Activated T-cell treated with anti-CD3 and anti-CD28 coated beads for 4 hours (primary cell): ENCODE measurements around the gene BCL10.

Source experiments
- DNase-seq: peaks from one replicate; pipeline ENCODE4 v3.0.0-alpha.2; 2020

BCL10 gene

DNA sequence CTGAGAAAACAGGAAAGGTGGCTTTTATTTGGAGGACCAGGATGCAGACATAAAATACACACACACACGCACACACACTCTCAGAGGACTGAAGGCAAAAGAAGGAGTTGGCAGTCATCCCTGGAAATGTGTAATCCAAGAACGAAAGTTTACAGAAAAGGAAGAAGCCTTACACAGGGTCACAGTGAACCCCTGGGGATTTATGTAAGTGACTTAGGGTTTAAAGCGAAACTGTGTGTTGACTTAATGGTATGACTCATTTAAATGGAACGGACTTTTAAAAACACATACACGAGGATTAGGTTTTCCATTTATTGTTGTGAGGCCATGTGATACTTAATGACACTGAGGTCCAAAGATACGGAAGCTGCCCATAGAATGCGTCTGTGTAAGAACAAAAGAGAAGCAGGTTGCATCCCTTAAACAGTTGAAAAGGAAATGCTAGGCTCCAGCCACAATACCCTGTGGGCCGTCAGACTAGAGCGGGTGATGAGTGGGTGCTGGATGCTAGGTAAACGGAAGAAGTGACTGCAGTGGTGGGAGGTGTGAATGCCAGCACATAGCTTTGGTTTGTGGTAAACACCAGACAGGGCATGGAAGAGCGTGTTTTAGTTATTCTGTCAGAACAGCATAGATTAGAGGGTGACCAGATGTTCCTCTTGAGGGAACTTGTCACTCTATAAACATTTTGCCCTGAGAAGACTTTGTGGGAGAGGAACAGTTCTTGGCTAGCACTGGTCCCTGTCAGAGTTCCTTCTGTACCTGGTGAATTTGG is 21.6 kb upstream of the BCL10 start:
- DNase-seq: peak; percentile 61

DNA sequence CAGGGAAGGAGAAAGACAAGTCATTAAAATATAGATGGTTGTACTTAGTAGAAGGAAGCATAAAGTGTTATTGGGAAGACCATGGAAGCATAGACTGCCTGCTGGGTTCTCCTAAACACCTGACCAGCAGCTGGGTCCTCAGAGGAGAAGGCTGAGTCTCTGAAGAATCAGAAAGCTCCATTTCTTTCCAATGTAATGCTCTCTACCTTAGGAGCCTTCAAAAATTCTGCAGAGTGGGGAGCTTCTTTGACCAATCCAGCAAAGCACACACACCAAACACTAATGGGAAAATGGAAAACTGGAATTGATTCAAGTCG is 21.1 kb upstream of the BCL10 start:
- no peak for DNase-seq

DNA sequence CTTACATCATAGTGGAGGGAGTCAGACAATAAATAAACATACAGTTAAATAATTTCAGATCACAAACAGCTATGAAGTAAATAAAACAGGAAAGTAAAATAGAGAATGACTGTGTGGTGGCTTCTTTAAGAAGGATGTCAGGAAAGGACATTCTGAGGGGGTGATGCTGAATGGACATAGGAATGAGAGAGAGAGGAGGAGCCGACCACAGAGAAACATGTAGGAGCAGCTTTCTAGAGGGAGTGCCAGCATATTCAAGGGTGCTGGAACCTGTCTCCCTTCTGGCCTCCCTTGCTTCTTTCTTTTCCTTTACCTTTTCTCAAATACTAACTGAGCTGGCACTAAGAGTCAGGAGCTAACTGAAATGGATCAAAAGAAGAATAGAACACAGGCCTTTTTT is 20.5 kb upstream of the BCL10 start:
- DNase-seq: no peak

DNA sequence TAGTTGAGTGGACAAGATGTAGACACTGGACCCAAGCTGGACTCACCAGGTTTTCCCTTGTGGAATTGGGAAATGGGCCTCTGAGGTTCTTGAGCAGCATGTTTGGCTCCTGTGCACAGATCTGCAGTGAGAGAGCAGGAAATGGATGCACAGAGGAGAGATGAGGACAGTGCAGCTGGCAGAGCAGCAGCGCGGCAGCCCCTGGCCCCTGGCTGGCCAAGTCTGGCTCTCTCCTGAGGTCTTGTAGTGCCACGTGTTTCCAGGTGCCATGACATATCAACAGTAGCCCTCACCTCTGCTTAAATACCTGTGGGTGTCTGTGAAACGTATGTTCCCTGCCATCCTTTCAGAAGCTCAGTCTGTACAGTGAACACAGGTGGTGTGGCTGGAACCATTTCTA is 19.2 kb upstream of the BCL10 start:
- DNase-seq: no peak

DNA sequence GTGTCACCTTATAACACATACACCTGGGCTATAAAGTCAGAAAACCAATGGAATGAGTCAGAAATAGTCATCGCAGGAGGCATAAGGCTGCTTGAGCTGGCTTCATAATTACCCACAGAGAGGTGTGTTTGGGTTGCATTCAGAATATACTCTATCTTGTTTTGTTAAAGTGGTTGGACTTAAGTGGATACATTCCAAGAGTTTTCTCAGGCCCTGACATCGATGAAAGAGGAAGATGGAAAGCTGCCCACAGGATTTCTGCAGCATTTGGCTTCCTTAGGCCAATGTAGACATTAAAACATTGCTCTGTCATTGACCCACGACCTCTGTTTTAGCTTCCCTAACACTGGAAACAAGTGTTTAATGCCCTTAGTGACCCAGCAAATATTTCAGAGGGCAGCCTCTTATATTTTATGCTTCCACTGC is 18.6 kb upstream of the BCL10 start:
- no peak for DNase-seq

DNA sequence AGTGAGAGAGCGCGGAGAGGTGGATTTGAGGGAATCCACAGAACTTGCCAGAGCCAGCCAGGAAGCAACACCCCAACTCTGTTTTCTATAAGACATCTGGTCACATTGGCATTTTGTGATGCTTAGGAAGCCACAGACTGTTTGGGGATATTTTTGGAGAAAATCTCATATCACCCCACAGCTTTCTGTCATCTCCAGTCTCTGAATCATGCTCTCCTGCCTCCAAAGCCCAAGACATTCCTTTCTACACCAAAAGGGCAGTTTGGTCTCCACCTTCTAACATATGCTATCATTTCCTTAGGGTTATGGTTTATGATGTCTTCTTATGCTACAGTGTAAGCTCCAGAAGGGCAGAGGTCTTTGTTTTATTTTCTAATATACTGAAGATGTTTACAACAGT is 14.4 kb upstream of the BCL10 start:
- no peak for DNase-seq

DNA sequence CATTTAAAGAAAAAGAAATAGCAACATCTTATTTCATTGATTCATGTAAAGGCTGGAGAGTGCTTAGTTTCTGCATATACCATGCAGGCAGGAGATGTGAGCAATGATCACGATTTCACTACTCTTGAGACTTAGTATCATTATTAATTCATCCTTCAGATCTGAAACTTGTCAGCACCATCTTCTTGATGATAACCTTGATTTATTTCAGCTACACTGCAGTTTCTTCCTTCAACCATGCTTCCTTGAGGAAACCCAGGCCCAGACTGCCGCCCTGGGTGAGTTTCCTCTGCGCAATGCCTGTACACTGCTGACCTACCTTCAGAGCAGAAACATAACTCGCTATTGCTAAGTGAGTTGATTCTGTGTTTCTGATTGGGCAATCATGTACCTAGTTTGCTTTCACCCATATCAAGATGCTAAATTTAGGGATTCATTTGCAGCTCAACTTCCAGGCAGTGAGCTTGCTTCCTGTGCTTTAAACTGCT is 13.5 kb upstream of the BCL10 start:
- no peak for DNase-seq

DNA sequence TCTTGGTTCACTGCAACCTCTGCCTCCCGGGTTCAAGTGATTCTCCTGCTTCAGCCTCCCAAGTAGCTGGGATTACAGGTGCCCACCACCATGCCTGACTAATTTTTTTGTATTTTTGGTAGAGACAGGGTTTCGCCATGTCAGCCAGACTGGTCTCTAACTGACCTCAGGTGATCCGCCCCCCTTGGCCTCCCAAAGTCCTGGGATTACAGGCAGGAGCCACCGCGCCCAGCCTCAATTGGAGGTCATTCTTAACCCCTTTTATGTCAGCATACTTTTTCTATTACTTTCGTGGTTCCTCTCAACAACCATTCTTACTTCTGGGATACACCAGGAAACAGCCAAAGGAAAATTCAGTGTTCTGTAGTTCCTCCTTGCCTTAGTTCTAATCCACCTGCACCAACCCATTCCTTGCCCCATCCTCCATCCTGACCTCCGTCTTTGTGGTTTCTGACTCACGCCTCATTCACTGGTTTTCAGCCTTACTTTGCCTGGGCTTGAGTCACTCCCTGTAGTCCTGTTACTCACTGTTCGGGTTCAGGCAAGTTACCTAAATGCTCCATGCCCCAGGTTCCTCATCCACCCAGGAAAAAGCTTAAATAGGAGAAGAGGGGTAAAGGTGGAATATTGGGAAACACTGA is 12.9 kb upstream of the BCL10 start:
- DNase-seq: no peak

DNA sequence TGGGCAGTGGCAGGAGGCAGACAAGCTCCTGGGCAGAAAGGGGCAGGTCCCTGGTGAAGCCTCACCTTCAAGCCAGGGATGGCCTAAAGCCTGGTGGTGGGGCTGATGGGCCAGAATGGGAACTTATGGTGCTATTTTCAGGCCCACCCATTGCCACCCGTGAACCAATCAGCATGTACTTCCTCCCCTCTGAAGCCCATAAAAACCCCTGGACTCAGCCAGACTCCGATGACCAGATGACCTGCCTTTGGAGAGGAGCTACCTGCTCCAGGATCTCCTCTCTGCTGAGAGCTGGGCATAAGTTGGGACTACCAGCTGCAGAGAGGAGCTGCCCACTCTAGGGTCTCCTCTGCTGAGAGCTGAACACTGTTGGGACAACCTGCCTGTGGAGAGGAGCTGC is 7.8 kb upstream of the BCL10 start:
- DNase-seq: no peak

DNA sequence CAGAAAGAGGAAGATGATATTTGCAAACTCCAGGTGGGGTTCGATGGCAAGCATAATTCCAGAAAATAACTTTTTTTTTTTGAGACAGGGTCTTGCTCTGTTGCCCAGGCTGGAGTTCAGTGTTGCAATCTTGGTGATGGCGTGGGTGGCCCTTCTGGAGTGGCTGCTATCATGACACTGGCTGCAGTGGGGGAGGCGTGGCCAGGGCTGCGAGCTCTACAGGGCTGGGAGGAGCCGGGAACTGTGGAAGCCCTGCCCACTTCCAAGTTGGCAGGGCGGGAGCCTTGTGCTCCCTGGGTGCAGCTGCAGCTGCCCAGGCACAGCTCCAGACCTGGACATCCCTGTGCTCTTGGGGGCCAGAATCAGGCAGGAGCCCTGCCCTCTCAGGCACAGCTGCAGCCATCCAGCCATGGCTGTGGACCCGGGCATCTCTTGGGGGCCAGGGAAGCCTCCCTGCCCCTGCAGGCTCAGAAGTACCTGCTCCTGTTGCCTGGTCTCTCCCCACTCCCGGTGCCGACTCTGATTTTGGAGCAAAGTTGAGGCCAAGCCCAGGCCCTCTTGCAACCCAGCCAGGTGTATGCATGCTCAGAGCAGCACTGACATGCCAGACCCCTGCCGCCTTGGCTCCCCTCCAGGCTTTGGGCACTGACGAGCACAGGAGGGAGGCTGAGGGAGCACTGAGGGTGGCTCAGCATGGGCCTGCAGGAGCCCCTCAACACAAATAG is 7.2 kb upstream of the BCL10 start:
- DNase-seq: no peak

DNA sequence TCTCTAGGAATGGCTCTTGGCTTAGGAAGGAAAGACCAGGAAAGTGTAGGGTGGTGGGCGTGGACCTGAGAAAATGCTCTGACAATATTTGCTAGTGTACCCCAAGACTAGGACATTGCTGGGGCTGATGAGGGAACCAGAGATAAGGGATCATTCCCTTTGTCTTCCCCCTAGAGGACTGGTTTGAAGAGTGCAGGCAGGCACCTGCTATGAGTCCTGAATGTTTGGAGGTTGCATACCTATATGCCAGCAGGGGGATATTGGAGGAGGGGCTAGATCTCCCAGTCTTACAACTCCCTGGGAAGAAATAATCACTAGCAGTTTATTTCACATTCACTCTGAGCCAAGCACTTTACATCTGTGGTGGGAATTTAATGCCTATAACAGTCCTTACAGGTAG is 6.0 kb upstream of the BCL10 start:
- DNase-seq: no peak

DNA sequence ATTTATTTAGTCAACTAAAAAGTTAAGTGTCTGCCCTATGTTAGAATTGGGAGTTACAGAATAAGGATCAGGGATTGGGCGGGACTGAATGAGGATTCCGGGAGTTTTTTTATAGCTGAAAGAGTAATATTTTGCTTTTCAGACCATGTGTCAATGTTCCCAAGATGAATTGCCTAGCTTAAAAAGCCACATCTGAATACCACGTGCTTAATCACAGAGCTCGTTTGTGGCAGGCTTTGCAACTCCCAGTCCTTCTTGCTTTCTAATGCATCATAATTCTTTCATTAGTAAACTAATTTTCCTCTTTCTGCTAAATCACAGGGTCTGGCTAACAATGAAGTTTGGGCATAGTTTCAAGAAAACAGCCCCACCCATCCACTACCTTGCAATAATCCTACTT is 4.2 kb upstream of the BCL10 start:
- DNase-seq: no peak

DNA sequence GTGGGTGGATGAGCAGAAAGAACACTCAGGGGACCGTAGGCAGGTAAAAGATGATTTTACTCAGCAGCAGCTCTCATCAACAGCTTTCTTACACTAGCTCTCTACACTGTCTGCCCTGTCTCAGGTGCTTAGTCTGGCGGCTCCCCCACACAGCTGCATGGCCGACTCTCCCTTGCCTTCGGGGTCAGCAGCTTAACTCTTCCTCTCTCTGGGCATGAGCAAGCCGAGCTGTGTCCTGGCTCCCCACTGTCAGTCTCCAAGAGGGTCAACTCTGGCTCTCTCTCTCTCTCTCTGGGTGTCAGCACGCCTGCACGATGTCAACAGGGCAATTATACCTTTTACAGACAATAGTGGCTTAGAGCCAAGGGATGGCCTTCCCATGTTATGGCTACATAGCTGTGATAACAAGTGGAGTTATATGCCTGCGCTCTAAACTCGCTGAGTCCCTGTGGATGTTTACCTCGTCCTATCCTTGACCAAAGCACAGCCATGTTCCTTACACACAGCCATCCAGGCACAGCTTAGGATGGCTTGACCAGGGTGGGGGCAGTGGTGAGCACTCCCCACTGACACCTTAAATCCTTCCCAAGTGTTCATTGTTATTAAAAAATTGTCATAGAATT is 3.1 kb upstream of the BCL10 start:
- no peak for DNase-seq

DNA sequence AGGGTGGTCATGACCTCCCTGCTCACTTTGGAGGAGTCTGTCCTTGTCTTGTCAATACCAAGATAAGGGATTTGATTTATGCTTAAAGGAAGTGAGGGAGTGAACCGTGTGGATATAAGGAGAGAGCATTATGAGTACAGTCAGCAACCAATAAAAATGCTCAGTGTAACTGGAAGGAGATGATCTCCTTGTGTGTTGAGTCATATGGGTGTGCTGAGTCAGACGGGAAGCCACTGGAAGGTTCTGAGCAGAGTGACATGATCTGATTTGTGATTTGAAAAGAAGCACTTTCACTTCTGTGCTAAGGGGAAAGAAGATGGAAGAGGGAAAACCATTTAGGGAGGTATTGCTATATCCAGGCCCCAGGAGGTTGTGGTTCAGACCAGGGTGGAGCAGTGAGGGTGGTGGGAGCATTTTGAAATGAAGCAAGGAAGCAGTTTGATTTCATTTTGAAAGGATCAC is 2.5 kb upstream of the BCL10 start:
- DNase-seq: peak; percentile 55

DNA sequence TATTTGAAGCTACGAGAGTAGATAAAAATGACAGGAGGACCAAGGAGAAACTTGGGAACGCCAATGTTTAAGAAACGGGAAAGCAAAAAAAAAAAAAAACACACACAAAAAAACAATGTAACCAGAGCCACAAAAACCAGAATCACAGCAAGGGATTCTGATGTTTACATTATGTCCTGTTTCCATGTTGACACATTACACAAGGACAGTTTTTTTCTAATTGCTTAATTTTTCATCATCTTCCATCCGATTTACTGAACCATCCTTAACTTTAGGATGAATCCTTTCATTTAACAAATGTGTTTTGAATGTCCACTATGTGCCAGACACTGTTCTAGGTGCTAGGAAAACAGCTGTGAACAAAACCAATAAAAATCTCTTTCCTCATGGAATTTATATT is 1.4 kb upstream of the BCL10 start:
- no peak for DNase-seq

DNA sequence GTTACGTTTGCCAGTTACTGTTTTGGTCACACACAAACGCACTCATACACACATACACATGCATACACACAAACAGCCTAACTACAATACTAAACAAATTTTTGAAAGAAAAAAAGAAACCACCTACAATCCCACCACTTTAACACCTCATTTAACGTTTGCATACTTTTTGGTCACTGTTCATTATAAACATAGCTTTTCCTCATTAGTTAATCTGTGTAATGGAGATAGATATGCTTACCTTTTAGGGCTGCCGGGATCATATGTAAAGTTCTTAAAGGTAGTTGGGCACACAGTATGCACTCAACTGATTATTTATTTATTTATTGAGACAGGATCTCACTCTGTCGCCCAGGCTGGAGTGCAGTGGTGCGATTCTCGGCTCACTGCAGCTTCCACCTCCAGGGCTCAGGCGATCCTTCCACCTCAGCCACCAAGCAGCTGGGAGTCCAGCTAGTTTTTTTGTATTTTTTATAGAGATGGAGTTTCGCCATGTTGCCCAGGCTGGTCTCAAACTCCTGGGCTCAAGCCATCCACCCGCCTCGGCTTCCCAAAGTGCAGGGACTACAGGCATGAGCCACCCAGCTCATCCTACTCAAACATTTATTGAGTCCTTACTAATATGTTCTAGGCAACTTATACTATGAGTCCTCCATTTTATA is 677 bp upstream of the BCL10 start:
- no peak for DNase-seq

DNA sequence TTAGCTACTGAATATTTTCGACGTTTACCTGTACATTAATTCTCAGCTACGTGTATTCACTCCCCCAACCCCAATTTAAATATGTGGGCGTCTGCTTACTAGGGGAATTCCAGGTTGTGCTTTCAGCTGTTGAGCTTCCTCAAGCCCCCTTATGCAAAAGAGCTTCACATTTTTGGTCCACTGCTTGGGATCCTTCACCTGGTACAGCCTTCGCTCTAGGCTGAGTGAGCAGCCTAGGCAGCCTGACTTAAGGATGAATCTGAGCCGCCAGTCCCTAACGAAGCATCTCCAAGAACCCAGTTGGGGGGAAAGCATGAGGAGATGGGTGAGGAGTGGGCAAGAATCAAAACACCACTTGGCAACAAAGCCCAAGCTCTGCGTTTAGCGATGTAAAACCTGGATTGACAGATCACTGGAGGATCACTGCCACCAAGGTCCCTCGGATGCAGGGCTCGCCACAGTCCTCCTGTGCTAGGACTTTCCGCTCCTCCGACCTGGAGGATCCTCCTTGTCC is 674 bp downstream of the BCL10 start:
- DNase-seq: peak; percentile 17

DNA sequence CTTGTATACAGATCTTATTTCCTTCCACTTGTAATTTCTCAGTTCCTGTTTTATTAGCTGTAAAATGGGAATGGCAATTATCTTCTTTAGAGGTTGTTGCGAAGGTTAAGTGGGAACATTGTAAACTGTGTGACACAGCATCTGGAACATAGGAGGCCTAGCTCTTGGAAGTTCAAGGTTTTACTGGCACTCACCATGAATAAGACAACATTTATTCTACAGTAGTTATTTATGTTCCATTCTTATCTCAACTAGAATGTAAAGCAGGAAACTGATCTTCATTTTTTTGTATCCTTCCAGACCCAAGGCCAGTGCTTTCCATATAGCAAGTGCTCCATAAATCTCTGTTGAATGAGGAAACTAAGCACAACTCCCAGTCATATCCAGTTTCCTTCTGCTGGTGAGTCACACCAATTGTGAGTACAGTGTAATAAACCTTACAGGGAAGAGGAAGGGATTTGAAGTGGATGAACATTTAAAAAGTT is 1.4 kb downstream of the BCL10 start:
- DNase-seq: no peak

DNA sequence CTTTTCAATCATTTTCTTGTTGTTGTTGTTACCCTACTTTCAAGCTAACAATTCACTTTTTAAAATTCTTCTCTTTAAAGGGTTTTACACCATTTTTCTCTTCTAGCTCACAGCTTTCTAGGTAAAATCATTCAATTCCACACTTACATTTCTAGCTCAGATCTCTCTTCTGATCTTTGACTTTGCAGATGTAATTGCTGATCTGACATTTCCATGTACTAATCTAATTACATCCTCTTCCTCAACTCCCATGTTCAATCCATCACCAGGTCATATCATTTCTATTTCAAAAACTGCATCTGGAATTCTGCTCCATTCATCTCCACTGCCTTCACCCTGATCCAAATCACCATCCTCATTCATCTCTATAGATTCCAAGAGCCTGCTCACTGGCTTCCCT is 3.0 kb downstream of the BCL10 start:
- no peak for DNase-seq

DNA sequence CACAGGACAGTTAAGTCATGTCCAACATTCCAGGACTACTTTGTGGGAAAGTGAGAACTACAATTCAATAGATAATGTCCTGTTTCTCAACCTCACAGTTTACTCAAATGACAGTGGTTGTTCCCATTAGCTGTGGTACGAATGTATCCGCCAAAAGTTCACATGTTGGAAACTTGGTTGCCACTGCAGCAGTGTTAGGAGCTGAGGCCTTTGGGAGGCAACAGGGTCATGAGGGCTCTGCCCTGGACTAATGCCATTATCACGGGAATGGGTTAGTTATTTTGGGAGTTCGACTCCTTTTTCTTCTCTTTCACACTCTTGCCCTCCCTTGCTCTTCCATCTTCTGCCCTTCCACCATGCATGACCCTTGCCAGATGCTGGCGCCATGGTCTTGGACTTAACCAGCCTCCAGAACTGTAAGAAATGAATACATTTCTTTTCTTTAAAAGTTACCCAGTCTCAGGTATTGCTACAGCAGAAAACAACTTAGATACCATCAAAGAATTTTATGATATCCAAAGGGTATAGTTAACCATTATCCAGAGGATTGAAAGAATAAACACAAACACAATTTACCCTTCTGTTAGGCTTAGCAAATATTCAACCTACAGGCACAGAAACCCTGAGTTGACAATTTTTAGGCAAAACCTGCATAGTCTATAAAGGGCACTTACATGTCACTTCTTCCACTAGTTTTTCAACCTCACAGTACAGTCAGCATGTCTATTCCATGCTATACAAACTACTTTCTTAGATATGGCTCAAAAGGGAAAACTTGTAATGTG is 7.4 kb downstream of the BCL10 start:
- DNase-seq: no peak

DNA sequence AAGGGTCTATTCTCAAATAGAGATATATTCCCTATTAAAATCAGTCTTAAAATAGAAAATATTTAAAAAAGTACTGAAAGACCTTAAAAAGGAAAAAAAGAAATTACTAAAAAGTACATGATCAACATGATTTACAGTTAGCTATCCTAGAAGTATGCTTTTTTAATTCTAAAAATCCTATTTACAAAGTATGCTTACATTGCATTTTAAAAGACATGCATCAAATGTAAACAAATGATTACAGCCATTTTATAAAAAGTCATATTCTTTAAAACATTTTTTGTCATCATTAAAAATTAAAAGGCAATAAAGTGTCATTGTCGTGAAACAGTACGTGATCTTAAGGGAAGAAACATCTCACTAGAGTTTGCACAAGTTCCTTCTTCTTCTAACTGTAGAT is 9.1 kb downstream of the BCL10 start:
- no peak for DNase-seq

DNA sequence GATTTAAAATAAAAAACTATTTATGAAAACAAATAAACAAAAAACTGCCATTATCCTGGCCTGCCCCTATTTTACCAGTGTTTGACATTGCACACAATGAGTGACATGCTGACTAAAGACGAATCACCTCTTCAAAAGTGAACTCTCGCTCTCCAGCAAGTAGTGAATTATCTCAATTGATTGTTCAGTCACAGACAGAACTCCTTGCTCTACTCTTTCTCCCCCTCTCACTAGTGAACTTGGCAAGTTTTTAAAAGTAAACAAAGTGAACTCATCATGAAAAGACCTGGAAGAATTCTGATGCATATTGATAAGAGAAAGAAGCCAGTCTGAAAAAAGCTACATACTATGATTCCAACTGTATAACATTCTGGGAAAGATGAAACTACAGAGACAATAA is 12.3 kb downstream of the BCL10 start:
- DNase-seq: no peak
